T-cell (primary cell): ENCODE data around the gene SEC24B. TPM values are rescaled to one million over a fixed set of nuclear protein-coding genes. Genes with fewer than 3 reads are reported as not detected.
A peak's percentile ranks its signal among the peaks of the same experiment; 100 is the strongest.

ENCODE experiments used
- ATAC-seq, 4 experiments: fragments of 200-7000 bp in 3 of 4; fragments of 150-1000 bp in 1 of 4; cut with Tn5 transposase; replicated peaks in 1 of 4; 1 replicate in 3 of 4; 2 replicates in 1 of 4; pipeline ENCODE4 v1.10.0; 2021; ENCODE audit warnings: moderate library complexity in 3 of 4, mild to moderate bottlenecking in 2 of 4, moderate number of reproducible peaks in 1 of 4
- CTCF ChIA-PET, 2 donors: fragments of 300-600 bp; sonication (Branson Sonifier 250); formaldehyde crosslinking; loops; one replicate each; lab custom pipeline; 2022; ENCODE audit warnings: antibody characterized with exemption in 2 of 2; lab: Charles Lee
- POLR2A ChIA-PET, 2 donors: fragments of 300-600 bp; sonication (Branson Sonifier 250); formaldehyde crosslinking; loops; one replicate each; lab custom pipeline; 2022; ENCODE audit warnings: antibody characterized with exemption in 2 of 2; lab: Charles Lee
- DNase-seq, 35 experiments: peaks; one replicate each; pipeline versions ENCODE4 v3.0.0 to v3.0.0-alpha.2; 2013 to 2023
- H3K27ac ChIP-seq: one replicate; pipeline ENCODE4 v1.5.1; 2013; ENCODE audit warnings: low read length
- H3K27me3 ChIP-seq, 2 experiments: replicated peaks in 1 of 2; 1 replicate in 1 of 2; 2 replicates in 1 of 2; pipeline versions ENCODE4 v1.6.1 to v1.7.0; 2013; ENCODE audit warnings: low read length in 1 of 2, mixed read lengths in 1 of 2; ENCODE audit not compliant: control insufficient read depth in 2 of 2, insufficient read depth in 2 of 2; ENCODE audit errors: extremely low read depth in 1 of 2
- H3K36me3 ChIP-seq, 2 donors: 1 replicate in 1 of 2; 2 replicates in 1 of 2; pipeline versions ENCODE4 v1.6.1 to v1.7.0; 2013; ENCODE audit warnings: low read length in 1 of 2; ENCODE audit not compliant: control insufficient read depth in 2 of 2, insufficient read depth in 1 of 2; ENCODE audit errors: extremely low read depth in 1 of 2
- H3K4me1 ChIP-seq, 2 experiments: 1 replicate in 1 of 2; 2 replicates in 1 of 2; pipeline versions ENCODE4 v1.6.1 to v1.7.0; 2013; ENCODE audit warnings: low read length in 2 of 2, mixed read lengths in 1 of 2; ENCODE audit not compliant: insufficient read depth in 2 of 2, control insufficient read depth in 1 of 2; ENCODE audit errors: extremely low read depth in 1 of 2
- H3K4me3 ChIP-seq, 2 donors: 1 replicate in 1 of 2; 2 replicates in 1 of 2; pipeline versions ENCODE4 v1.5.1 to v1.7.0; 2013; ENCODE audit warnings: mild to moderate bottlenecking in 2 of 2, low read length in 1 of 2, moderate library complexity in 1 of 2; ENCODE audit not compliant: control insufficient read depth in 1 of 2; ENCODE audit errors: extremely low read depth in 1 of 2
- H3K9me3 ChIP-seq: 2 replicates; pipeline ENCODE4 v1.7.0; 2013
- H3K27ac Mint-ChIP-seq, 2 donors: one replicate each; pipeline ENCODE4 v1.8.0; 2020 to 2021; ENCODE audit warnings: mild to moderate bottlenecking in 2 of 2, mixed read lengths in 2 of 2
- H3K27me3 Mint-ChIP-seq, 2 donors: one replicate each; pipeline ENCODE4 v1.8.0; 2021 to 2022; ENCODE audit warnings: mixed read lengths in 2 of 2
- H3K36me3 Mint-ChIP-seq: one replicate; pipeline ENCODE4 v1.8.0; 2021; ENCODE audit warnings: mixed read lengths
- H3K4me1 Mint-ChIP-seq, 3 donors: one replicate each; pipeline ENCODE4 v1.8.0; 2020 to 2022; ENCODE audit warnings: mixed read lengths in 3 of 3, mild to moderate bottlenecking in 1 of 3
- H3K4me3 Mint-ChIP-seq, 3 donors: one replicate each; pipeline ENCODE4 v1.8.0; 2020 to 2022; ENCODE audit warnings: mild to moderate bottlenecking in 3 of 3, mixed read lengths in 3 of 3, moderate library complexity in 3 of 3
- H3K9me3 Mint-ChIP-seq, 3 donors: one replicate each; pipeline ENCODE4 v1.8.0; 2020 to 2022; ENCODE audit warnings: mixed read lengths in 3 of 3
- WGBS: methylation state at CpG from one replicate; pipeline ENCODE4 v1.1.5; 2013; ENCODE audit warnings: missing lambda C conversion rate; ENCODE audit not compliant: insufficient coverage; 5-methylcytosine and 5-hydroxymethylcytosine counted together
- total RNA-seq, 35 experiments: library from RNA in 6 of 35; stranded (reverse) in 6 of 35; fragments of 120-200 nt in 1 of 35; gene quantifications; one replicate each; pipeline versions ENCODE4 v1.2.1 to v1.2.4 and lab custom pipeline; 2013 to 2026

SEC24B gene
- total RNA-seq (10 to 100 TPM; 28.8 to 38.6 (median 32.6) TPM), total RNA-seq (lab: John Stamatoyannopoulos, UW) (64.3 to 97.2 (median 81.6) reads per million in 29 experiments)
- 24.6 TPM for total RNA-seq (2013)

DNA sequence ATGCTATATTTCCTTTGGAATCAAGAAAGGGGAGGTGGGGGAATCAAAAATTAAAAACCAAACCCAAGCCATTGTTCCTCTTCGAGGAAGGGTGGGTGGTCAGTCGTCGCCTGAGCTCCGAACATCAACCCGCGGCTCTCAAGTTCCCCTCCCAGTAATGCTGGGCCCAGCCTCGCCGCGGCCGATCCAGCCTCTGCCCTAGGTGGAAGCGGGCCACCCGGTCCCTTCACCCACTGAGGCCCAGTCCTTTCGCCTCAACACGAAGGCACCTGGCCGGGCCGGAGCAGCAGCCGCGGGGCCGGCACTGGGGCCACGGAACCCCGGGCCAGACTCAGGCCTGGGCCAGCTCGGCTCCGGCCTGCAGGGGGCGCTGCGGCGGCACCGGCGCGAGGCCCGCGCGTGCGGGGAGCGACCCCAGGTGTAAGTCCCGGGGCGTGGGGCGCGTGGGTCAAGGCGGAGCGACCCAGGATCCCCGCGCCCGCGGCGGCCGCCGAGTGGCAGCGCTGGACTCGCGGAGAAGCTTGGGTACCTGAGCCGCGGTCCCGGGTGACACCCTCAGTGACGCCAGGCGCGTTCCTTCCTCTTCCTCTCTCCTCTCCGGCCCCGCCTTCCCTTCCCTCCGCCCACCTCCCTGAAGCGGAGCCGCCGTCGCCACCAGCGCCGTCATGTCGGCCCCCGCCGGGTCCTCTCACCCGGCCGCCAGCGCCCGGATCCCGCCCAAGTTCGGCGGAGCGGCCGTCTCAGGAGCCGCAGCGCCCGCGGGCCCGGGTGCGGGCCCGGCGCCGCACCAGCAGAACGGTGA, at the start of gene SEC24B:
Gene SEC24B, plus strand, starts transcription at position 611 of the 802 bp plus-strand sequence. Its CDS starts 55 bp downstream, at position 666.
- Histone ChIP-seq H3K27me3 (no peaks in the 10 kb centered on the region), H3K4me3 (peak within 1 kb of the TSS; percentile 84 to 88), H3K27ac (peak within 1 kb of the TSS; percentile 91), H3K36me3 (peaks cover 0 to 3% of the 10 kb centered on the region in 2 donors), H3K9me3 (no peaks in the 10 kb centered on the region), H3K4me1 (peaks cover 19 to 31% of the 10 kb centered on the region in 2 experiments)
- CTCF ChIA-PET: interaction anchor here (0.5 to 3.1 kb wide), 28 partner anchors 9 to 1575 kb away, joined by 3 to 10 read pairs (median 4); partner anchors contain the start of genes MCUB (in 1 of the 2), PLA2G12A (in 1 of the 2) and RRH (in 1 of the 2)
- no peaks in the 10 kb centered on the region for H3K9me3 Mint-ChIP-seq
- ATAC-seq (peak; percentile 91 to 93 (median 92)), DNase-seq (peak; percentile 78 to 94 (median 88))
- H3K27me3 Mint-ChIP-seq: no peaks in the 10 kb centered on the region
- H3K36me3 Mint-ChIP-seq: peaks cover 10% of the 10 kb centered on the region
- H3K4me3 Mint-ChIP-seq: peak within 1 kb of the TSS; percentile 77 to 88 (median 87)
- POLR2A ChIA-PET: interaction anchor here (0.5 to 0.8 kb wide), 4 partner anchors 18 to 775 kb away, joined by 3 to 4 read pairs (median 3); no protein-coding TSS in a partner anchor
- H3K4me1 Mint-ChIP-seq: peaks cover 51 to 52% (median 52%) of the 10 kb centered on the region in 3 donors
- under 1% methylated on average over 83 of the region's 87 CpGs for WGBS
- peak within 1 kb of the TSS; percentile 82 to 92 for H3K27ac Mint-ChIP-seq

DNA sequence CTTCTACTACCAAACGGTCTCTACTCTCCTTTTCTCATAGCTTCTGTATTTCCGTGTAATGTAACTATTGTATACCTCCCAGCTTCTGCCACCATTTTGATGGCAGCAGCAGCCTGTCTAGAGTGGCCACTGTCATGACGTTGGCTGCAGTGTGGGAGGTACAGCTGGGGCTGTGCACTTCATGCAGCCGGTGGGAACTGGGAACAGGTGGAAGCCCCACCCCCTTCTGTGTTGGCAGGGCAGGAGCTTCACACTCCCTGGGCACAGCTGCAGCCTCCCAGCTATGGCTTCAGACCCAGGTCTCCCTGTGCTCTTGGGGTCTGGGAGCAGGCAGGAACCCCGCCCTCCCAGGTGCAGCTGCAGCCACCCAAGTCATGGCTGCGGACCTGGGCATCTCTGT, 49.8 kb upstream of the SEC24B start:
- ATAC-seq (no peak), DNase-seq (no peak)
- no peaks in the 10 kb centered on the region for H3K4me1 Mint-ChIP-seq
- ChIA-PET POLR2A (no interaction called here), CTCF (interaction anchor here in 1 of 2 donors (0.6 kb wide), 1 partner anchor 313 kb away, joined by 3 read pairs; no protein-coding TSS in a partner anchor)
- H3K4me3 Mint-ChIP-seq: no peak overlapping the region
- H3K36me3 Mint-ChIP-seq: no peaks in the 10 kb centered on the region
- H3K4me1 ChIP-seq: no peaks in the 10 kb centered on the region
- H3K27ac ChIP-seq: no peak overlapping the region
- no peaks in the 10 kb centered on the region for H3K36me3 ChIP-seq
- no peaks in the 10 kb centered on the region for H3K9me3 ChIP-seq
- H3K4me3 ChIP-seq: no peak overlapping the region
- WGBS: 68% methylated on average over 5 of the region's 6 CpGs
- no peaks in the 10 kb centered on the region for H3K9me3 Mint-ChIP-seq
- no peak overlapping the region for H3K27ac Mint-ChIP-seq
- H3K27me3 ChIP-seq: peaks cover 0 to 17% of the 10 kb centered on the region in 2 experiments
- peaks cover 4 to 5% of the 10 kb centered on the region in 2 donors for H3K27me3 Mint-ChIP-seq

DNA sequence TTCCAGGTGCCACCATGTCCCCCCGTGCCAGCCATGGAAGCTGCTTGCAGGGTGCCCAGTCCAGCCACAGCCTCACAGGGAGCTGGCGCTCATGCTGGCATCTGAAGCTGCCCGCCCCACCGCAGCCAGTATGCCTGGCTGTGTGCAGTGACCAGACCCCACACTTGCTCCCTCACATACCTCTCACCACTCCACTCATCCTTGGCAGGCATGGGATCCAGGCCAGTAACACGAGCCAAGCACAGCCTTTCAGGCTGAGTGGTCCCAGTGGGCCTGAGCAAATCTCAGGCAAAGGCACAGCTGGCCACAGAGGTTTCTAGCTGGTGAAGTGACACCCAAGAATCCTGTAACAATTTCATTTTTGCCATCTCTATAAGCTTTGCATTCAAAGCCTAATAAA, 48.4 kb upstream of the SEC24B start:
- Histone ChIP-seq H3K4me3 (no peak overlapping the region), H3K27me3 (peaks cover 0 to 17% of the 10 kb centered on the region in 2 experiments), H3K27ac (no peak overlapping the region), H3K36me3 (no peaks in the 10 kb centered on the region), H3K9me3 (no peaks in the 10 kb centered on the region), H3K4me1 (no peaks in the 10 kb centered on the region)
- ATAC-seq (no peak), DNase-seq (no peak)
- no peaks in the 10 kb centered on the region for H3K9me3 Mint-ChIP-seq
- peaks cover 4 to 5% of the 10 kb centered on the region in 2 donors for H3K27me3 Mint-ChIP-seq
- CTCF ChIA-PET: no interaction called here
- no peaks in the 10 kb centered on the region for H3K36me3 Mint-ChIP-seq
- POLR2A ChIA-PET: no interaction called here
- no peaks in the 10 kb centered on the region for H3K4me1 Mint-ChIP-seq
- no peak overlapping the region for H3K4me3 Mint-ChIP-seq
- 84% methylated on average over 5 of the region's 5 CpGs for WGBS
- H3K27ac Mint-ChIP-seq: no peak overlapping the region

DNA sequence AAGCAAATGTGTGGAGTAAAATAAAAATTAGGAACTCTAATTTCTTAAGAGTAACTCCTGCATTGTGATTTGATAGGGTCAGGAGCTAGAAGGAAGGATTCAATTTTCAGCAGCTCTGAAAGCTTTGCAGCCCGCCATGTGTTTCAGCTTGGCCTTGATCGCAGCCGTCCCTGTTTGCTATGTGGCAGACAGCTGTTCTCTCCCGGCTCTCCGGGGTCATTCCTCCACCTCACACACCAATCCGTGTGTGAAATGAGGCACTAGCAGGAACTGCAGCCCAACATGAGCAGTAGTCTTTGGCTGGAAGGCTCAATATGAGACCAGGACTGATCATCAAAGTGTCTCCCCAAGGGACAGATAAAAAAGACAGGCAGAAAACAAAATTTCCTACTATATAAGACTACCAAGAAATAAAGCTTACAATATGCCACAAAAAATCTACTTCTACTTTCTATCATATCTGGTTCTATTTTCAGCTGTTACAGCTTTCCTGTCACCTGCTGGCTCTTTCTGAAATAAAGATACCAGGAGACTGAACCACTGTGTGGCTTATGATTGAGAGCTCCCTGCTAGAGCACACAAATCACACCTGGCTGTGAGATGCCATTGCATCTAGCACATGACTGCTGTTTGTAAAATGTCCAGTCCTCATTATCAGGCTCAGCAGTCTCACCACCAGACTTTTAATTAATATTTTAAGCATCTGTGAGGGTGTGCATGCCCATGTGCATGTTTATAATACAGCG, 44.1 kb upstream of the SEC24B start:
- WGBS: 70% methylated on average over 5 of the region's 7 CpGs
- H3K27ac Mint-ChIP-seq: no peak overlapping the region
- Histone ChIP-seq H3K27me3 (peaks cover 0 to 9% of the 10 kb centered on the region in 2 experiments), H3K4me1 (no peaks in the 10 kb centered on the region), H3K4me3 (no peak overlapping the region), H3K36me3 (no peaks in the 10 kb centered on the region), H3K9me3 (no peaks in the 10 kb centered on the region), H3K27ac (no peak overlapping the region)
- H3K4me3 Mint-ChIP-seq: no peak overlapping the region
- ATAC-seq (no peak), DNase-seq (no peak)
- H3K9me3 Mint-ChIP-seq: no peaks in the 10 kb centered on the region
- H3K4me1 Mint-ChIP-seq: no peaks in the 10 kb centered on the region
- CTCF ChIA-PET: no interaction called here
- H3K36me3 Mint-ChIP-seq: no peaks in the 10 kb centered on the region
- H3K27me3 Mint-ChIP-seq: peaks cover 9 to 15% of the 10 kb centered on the region in 2 donors
- POLR2A ChIA-PET: no interaction called here

DNA sequence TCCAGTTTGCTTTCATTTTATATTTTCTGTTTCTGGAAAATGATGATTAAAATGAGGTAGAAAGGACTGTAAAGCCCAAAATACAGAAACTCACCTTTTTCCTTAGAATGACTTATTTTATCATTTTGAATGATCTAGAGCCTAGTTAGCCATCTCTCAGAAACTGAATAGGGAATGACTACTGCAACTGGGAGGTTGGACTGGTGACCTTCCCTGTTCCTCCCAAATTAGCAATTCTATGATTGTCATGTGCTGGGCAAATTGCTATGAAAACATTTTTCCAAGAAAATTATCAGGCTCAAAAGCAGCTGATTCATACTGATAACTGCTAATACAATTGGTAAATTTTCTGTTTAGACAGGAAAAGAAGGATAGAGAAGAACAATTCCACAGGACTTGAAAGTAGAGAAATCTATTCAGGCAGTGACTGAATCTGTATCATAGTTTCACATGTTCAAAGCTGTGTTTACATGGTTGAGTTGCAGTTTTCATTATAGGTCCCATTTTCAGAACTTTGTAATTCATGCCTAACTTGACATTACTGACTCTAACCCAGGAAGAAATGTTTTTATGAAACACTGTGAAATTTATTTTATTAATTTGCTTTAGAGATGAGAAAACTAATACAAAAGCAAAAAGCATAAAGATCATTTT, 43.4 kb upstream of the SEC24B start:
- CTCF ChIA-PET: no interaction called here
- Mint-ChIP-seq H3K4me3 (no peak overlapping the region), H3K4me1 (no peaks in the 10 kb centered on the region), H3K27me3 (peaks cover 6 to 15% of the 10 kb centered on the region in 2 donors), H3K27ac (no peak overlapping the region), H3K9me3 (no peaks in the 10 kb centered on the region), H3K36me3 (no peaks in the 10 kb centered on the region)
- ATAC-seq: no peak
- H3K27me3 ChIP-seq: peaks cover 0 to 2% of the 10 kb centered on the region in 2 experiments
- POLR2A ChIA-PET: no interaction called here
- DNase-seq: no peak
- H3K4me3 ChIP-seq: no peak overlapping the region
- no peaks in the 10 kb centered on the region for H3K36me3 ChIP-seq
- H3K4me1 ChIP-seq: no peaks in the 10 kb centered on the region
- no peaks in the 10 kb centered on the region for H3K9me3 ChIP-seq
- no peak overlapping the region for H3K27ac ChIP-seq

DNA sequence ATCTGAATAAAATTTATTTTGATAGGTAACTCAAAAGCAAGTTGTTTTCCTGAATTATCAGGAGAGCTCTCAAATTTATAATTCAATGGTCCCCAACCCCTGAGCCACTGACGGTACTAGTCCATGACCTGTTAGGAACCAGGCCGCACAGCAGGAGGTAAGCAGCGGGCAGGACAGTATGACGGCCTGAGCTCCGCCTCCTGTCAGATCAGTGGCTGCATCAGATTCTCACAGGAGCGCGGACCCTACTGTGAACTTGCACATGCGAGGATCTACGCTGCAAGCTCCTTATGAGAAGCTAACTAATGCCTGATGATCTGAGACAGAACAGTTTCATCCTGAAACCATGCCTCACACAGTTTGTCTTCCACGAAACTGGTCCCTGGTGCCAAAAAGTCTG, 37.9 kb upstream of the SEC24B start:
- H3K4me3 Mint-ChIP-seq: no peak overlapping the region
- H3K27me3 ChIP-seq: peaks cover 0 to 3% of the 10 kb centered on the region in 2 experiments
- H3K27ac ChIP-seq: no peak overlapping the region
- WGBS: 96% methylated on average over 9 of the region's 10 CpGs
- H3K27me3 Mint-ChIP-seq: peaks cover 16 to 24% of the 10 kb centered on the region in 2 donors
- no peaks in the 10 kb centered on the region for H3K9me3 Mint-ChIP-seq
- H3K36me3 Mint-ChIP-seq: no peaks in the 10 kb centered on the region
- no peaks in the 10 kb centered on the region for H3K36me3 ChIP-seq
- POLR2A ChIA-PET: no interaction called here
- ATAC-seq: no peak
- no peaks in the 10 kb centered on the region for H3K9me3 ChIP-seq
- DNase-seq: no peak
- CTCF ChIA-PET: interaction anchor here (0.6 kb wide), 2 partner anchors 81 kb away, joined by 3 to 7 read pairs; no protein-coding TSS in a partner anchor
- no peak overlapping the region for H3K4me3 ChIP-seq
- no peak overlapping the region for H3K27ac Mint-ChIP-seq
- H3K4me1 Mint-ChIP-seq: no peaks in the 10 kb centered on the region
- no peaks in the 10 kb centered on the region for H3K4me1 ChIP-seq
